DOHH2 (cell line): ENCODE measurements around the gene NUDT8.

Experiments
- CTCF ChIP-seq: fragments of 200-600 bp; sonication (generic); IDR thresholded peaks from one replicate; pipeline ENCODE4 v1.5.1; 2014; ENCODE audit warnings: antibody characterized with exemption, mild to moderate bottlenecking, low read depth, low read length; ENCODE audit not compliant: poor library complexity, severe bottlenecking
- EZH2phosphoT487 ChIP-seq: fragments of 200-600 bp; sonication (generic); IDR thresholded peaks from 2 replicates; pipeline ENCODE4 v1.6.1; 2017; ENCODE audit warnings: borderline replicate concordance, mild to moderate bottlenecking, antibody characterized with exemption, low read length, moderate library complexity, mixed read lengths

GRCh38 chr11:67584881-67585873 is 44.6 kb downstream of the NUDT8 start:
- TF ChIP-seq CTCF (no peak), EZH2phosphoT487 (no peak)
